ENCODE measurements around the gene EIF2S2.
"Not testable (repeated sequence)": the region's sequence is repeated elsewhere in the genome, so short reads cannot be mapped to it uniquely, and the experiment has no call there.

Gene EIF2S2

DNA sequence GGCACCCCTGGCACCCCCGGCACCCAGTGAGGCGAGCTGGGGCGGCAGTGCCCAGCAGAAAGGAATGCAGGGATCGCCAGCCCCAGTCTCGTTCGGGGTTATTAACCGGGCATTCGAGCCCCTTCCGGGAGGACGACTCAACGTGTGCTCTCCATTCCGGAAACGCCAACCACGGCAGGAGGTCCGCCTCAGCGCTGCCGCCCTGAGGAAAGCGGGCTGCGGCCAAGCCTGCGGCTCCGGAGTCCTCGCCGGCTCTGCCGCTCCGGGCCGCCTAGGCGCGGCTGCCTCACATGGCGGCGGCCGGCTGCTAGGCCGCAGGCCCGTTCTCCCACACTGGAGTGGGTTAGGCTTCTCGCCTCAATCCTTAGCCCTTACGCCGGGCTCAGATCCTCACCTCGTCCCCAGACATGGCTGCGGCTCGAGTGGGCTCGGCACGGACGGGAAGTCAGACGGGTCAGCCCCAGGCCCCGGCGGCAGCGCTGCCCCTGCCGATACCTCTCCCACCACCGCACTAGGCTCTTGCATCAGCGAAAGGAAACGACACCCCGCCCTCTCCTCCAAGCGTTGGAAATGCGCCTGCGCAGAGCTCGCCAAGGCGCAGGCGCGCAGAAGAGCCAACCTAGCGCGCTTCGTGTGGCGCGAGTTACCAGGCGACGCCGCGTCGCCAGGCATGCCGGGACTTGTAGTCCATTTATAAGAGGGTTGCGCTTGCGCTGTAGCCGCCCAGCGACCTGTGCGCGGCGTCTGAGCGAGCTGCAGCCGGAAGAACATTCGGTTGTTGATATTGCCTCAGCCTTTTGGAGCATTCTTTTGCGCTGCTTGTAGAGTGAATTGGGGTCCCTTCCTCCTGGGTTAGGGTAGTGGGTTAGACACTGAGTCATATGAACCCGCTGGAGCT lies at the start of gene EIF2S2:
Gene EIF2S2 (minus strand): TSS at position 542 of the 898 bp plus-strand sequence. CDS start 133 bp downstream, at position 409.
- peak within 1 kb of the TSS; percentile 96 for H3K27ac ChIP-seq (ENCODE audit: low read depth, low read length)
- no peaks in the 10 kb centered on the region for H3K9me3 ChIP-seq (ENCODE audit: control insufficient read depth in 1 of 2, low read length in 2 of 2)
- peaks cover 22 to 26% of the 10 kb centered on the region in 2 donors for H3K4me1 ChIP-seq (ENCODE audit: control insufficient read depth in 1 of 2, insufficient read depth in 2 of 2, low read length in 2 of 2)
- H3K27me3 ChIP-seq (ENCODE audit: control insufficient read depth in 1 of 2, insufficient read depth in 2 of 2, low read length in 2 of 2) = no peaks in the 10 kb centered on the region
- H3K36me3 ChIP-seq (ENCODE audit: control insufficient read depth in 1 of 2, insufficient read depth in 2 of 2, low read length in 2 of 2) = peaks cover 0 to 10% of the 10 kb centered on the region in 2 donors
- peak within 1 kb of the TSS; percentile 79 to 90 for H3K4me3 ChIP-seq (ENCODE audit: low read depth in 1 of 2, low read length in 2 of 2)
- peak within 1 kb of the TSS; percentile 91 to 95 for H3K9ac ChIP-seq (ENCODE audit: low read depth in 1 of 2, low read length in 2 of 2)

- not testable (repeated sequence) for H3K27me3 ChIP-seq (ENCODE audit: control insufficient read depth in 1 of 2, insufficient read depth in 2 of 2, low read length in 2 of 2); H3K9me3 ChIP-seq (ENCODE audit: control insufficient read depth in 1 of 2, low read length in 2 of 2); H3K36me3 ChIP-seq (ENCODE audit: control insufficient read depth in 1 of 2, insufficient read depth in 2 of 2, low read length in 2 of 2); H3K4me3 ChIP-seq (ENCODE audit: low read depth in 1 of 2, low read length in 2 of 2); H3K27ac ChIP-seq (ENCODE audit: low read depth, low read length); H3K4me1 ChIP-seq (ENCODE audit: control insufficient read depth in 1 of 2, insufficient read depth in 2 of 2, low read length in 2 of 2); H3K9ac ChIP-seq (ENCODE audit: low read depth in 1 of 2, low read length in 2 of 2)
Measured at GRCh38 chr20:34157697-34158096, 45.7 kb upstream of the EIF2S2 start.

DNA sequence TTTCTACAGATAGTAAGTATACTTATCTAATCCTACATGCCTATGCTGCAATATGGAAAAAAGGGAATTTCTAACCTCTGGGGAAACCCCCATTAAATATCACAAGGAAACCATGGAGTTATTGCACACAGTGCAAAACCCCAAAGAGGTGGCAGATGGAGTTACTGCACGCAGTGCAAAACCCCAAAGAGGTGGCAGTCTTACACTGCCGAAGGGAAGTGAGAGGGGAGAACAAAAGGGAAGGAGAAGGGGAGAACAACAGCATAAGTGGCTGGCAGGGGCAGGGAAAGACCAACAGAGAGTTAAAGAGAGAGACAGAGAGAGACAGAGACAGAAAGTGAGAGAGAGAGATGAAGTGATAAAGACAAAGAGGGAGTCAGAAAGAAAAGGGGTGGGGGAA lies 43.8 kb upstream of the EIF2S2 start:
- Histone ChIP-seq H3K9me3 (ENCODE audit: control insufficient read depth in 1 of 2, low read length in 2 of 2) (no peaks in the 10 kb centered on the region), H3K27ac (ENCODE audit: low read depth, low read length) (no peak overlapping the region), H3K9ac (ENCODE audit: low read depth in 1 of 2, low read length in 2 of 2) (no peak overlapping the region), H3K4me1 (ENCODE audit: control insufficient read depth in 1 of 2, insufficient read depth in 2 of 2, low read length in 2 of 2) (no peaks in the 10 kb centered on the region), H3K27me3 (ENCODE audit: control insufficient read depth in 1 of 2, insufficient read depth in 2 of 2, low read length in 2 of 2) (no peaks in the 10 kb centered on the region), H3K4me3 (ENCODE audit: low read depth in 1 of 2, low read length in 2 of 2) (no peak overlapping the region), H3K36me3 (ENCODE audit: control insufficient read depth in 1 of 2, insufficient read depth in 2 of 2, low read length in 2 of 2) (no peaks in the 10 kb centered on the region)

- not testable (repeated sequence) for H3K4me1 ChIP-seq (ENCODE audit: control insufficient read depth in 1 of 2, insufficient read depth in 2 of 2, low read length in 2 of 2); H3K36me3 ChIP-seq (ENCODE audit: control insufficient read depth in 1 of 2, insufficient read depth in 2 of 2, low read length in 2 of 2); H3K27me3 ChIP-seq (ENCODE audit: control insufficient read depth in 1 of 2, insufficient read depth in 2 of 2, low read length in 2 of 2); H3K27ac ChIP-seq (ENCODE audit: low read depth, low read length); H3K4me3 ChIP-seq (ENCODE audit: low read depth in 1 of 2, low read length in 2 of 2); H3K9ac ChIP-seq (ENCODE audit: low read depth in 1 of 2, low read length in 2 of 2); H3K9me3 ChIP-seq (ENCODE audit: control insufficient read depth in 1 of 2, low read length in 2 of 2)
Measured at GRCh38 chr20:34153169-34153568, 41.1 kb upstream of the EIF2S2 start.

DNA sequence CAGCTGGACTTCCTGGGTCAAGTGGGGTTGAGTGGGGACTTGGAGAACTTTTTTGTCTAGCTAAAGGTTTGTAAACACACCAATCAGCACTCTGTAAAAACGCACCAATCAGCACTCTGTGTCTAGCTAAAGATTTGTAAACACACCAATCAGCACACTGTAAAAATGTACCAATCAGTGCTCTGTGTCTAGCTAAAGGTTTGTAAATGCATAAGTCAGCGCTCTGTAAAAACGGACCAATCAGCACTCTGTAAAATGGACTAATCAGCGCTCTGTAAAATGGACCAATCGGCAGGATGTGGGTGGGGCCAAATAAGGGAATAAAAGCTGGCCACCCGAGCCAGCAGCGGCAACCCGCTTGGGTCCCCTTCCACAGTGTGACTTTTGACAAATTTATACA lies 40.0 kb upstream of the EIF2S2 start:
- H3K27ac ChIP-seq (ENCODE audit: low read depth, low read length); H3K4me3 ChIP-seq (ENCODE audit: low read depth in 1 of 2, low read length in 2 of 2); H3K9me3 ChIP-seq (ENCODE audit: control insufficient read depth in 1 of 2, low read length in 2 of 2); H3K4me1 ChIP-seq (ENCODE audit: control insufficient read depth in 1 of 2, insufficient read depth in 2 of 2, low read length in 2 of 2); H3K9ac ChIP-seq (ENCODE audit: low read depth in 1 of 2, low read length in 2 of 2); H3K36me3 ChIP-seq (ENCODE audit: control insufficient read depth in 1 of 2, insufficient read depth in 2 of 2, low read length in 2 of 2); H3K27me3 ChIP-seq (ENCODE audit: control insufficient read depth in 1 of 2, insufficient read depth in 2 of 2, low read length in 2 of 2): not testable (repeated sequence)

- H3K4me1 ChIP-seq (ENCODE audit: control insufficient read depth in 1 of 2, insufficient read depth in 2 of 2, low read length in 2 of 2) = no peaks in the 10 kb centered on the region
- no peak overlapping the region for H3K27ac ChIP-seq (ENCODE audit: low read depth, low read length)
- no peaks in the 10 kb centered on the region for H3K9me3 ChIP-seq (ENCODE audit: control insufficient read depth in 1 of 2, low read length in 2 of 2)
- H3K9ac ChIP-seq (ENCODE audit: low read depth in 1 of 2, low read length in 2 of 2) = no peak overlapping the region
- no peaks in the 10 kb centered on the region for H3K27me3 ChIP-seq (ENCODE audit: control insufficient read depth in 1 of 2, insufficient read depth in 2 of 2, low read length in 2 of 2)
- no peak overlapping the region for H3K4me3 ChIP-seq (ENCODE audit: low read depth in 1 of 2, low read length in 2 of 2)
- H3K36me3 ChIP-seq (ENCODE audit: control insufficient read depth in 1 of 2, insufficient read depth in 2 of 2, low read length in 2 of 2) = no peaks in the 10 kb centered on the region
Measured at GRCh38 chr20:34150306-34151000, 38.4 kb upstream of the EIF2S2 start.

- Histone ChIP-seq H3K9ac (ENCODE audit: low read depth in 1 of 2, low read length in 2 of 2) (no peak overlapping the region), H3K4me1 (ENCODE audit: control insufficient read depth in 1 of 2, insufficient read depth in 2 of 2, low read length in 2 of 2) (no peaks in the 10 kb centered on the region)
Measured at GRCh38 chr20:34145280-34145819, 33.3 kb upstream of the EIF2S2 start.

DNA sequence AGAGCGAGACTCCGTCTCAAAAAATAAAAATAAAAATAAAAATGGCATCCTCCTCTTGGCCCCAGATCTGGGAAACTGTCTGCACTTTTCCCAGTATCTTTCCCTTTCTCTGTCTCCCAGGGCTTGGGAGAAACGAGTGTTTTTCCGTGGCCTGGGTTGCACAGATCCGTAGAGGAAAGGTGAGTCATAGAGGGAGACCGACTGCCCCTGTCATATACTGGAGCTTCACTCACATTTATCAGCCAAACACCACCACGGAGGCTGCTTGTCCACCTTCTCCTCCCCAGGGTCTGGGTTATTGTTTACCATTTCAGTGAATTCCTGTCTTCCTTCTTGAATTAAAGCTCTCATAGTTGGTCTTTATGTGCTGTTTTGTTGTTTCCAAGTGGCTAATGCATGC lies 31.9 kb upstream of the EIF2S2 start:
- no peak overlapping the region for H3K27ac ChIP-seq (ENCODE audit: low read depth, low read length)
- H3K4me1 ChIP-seq (ENCODE audit: control insufficient read depth in 1 of 2, insufficient read depth in 2 of 2, low read length in 2 of 2) = no peaks in the 10 kb centered on the region
- H3K27me3 ChIP-seq (ENCODE audit: control insufficient read depth in 1 of 2, insufficient read depth in 2 of 2, low read length in 2 of 2) = no peaks in the 10 kb centered on the region
- no peak overlapping the region for H3K9ac ChIP-seq (ENCODE audit: low read depth in 1 of 2, low read length in 2 of 2)
- H3K9me3 ChIP-seq (ENCODE audit: control insufficient read depth in 1 of 2, low read length in 2 of 2) = no peaks in the 10 kb centered on the region
- no peaks in the 10 kb centered on the region for H3K36me3 ChIP-seq (ENCODE audit: control insufficient read depth in 1 of 2, insufficient read depth in 2 of 2, low read length in 2 of 2)
- no peak overlapping the region for H3K4me3 ChIP-seq (ENCODE audit: low read depth in 1 of 2, low read length in 2 of 2)

More at GRCh38 chr20:34145280-34145819, 33.3 kb upstream of the EIF2S2 start:
- H3K27ac ChIP-seq (ENCODE audit: low read depth, low read length) = no peak overlapping the region
- H3K27me3 ChIP-seq (ENCODE audit: control insufficient read depth in 1 of 2, insufficient read depth in 2 of 2, low read length in 2 of 2) = no peaks in the 10 kb centered on the region
- no peaks in the 10 kb centered on the region for H3K9me3 ChIP-seq (ENCODE audit: control insufficient read depth in 1 of 2, low read length in 2 of 2)
- no peak overlapping the region for H3K4me3 ChIP-seq (ENCODE audit: low read depth in 1 of 2, low read length in 2 of 2)
- no peaks in the 10 kb centered on the region for H3K36me3 ChIP-seq (ENCODE audit: control insufficient read depth in 1 of 2, insufficient read depth in 2 of 2, low read length in 2 of 2)

- H3K36me3 ChIP-seq (ENCODE audit: control insufficient read depth in 1 of 2, insufficient read depth in 2 of 2, low read length in 2 of 2) = no peaks in the 10 kb centered on the region
- H3K9ac ChIP-seq (ENCODE audit: low read depth in 1 of 2, low read length in 2 of 2) = no peak overlapping the region
- no peak overlapping the region for H3K27ac ChIP-seq (ENCODE audit: low read depth, low read length)
- H3K27me3 ChIP-seq (ENCODE audit: control insufficient read depth in 1 of 2, insufficient read depth in 2 of 2, low read length in 2 of 2) = no peaks in the 10 kb centered on the region
- no peaks in the 10 kb centered on the region for H3K4me1 ChIP-seq (ENCODE audit: control insufficient read depth in 1 of 2, insufficient read depth in 2 of 2, low read length in 2 of 2)
- no peak overlapping the region for H3K4me3 ChIP-seq (ENCODE audit: low read depth in 1 of 2, low read length in 2 of 2)
- H3K9me3 ChIP-seq (ENCODE audit: control insufficient read depth in 1 of 2, low read length in 2 of 2) = no peaks in the 10 kb centered on the region
Measured at GRCh38 chr20:34142121-34142520, 30.1 kb upstream of the EIF2S2 start.

GRCh38 chr20:34141293-34141692 lies 29.2 kb upstream of the EIF2S2 start:
- H3K4me1 ChIP-seq (ENCODE audit: control insufficient read depth in 1 of 2, insufficient read depth in 2 of 2, low read length in 2 of 2) = no peaks in the 10 kb centered on the region
- no peaks in the 10 kb centered on the region for H3K9me3 ChIP-seq (ENCODE audit: control insufficient read depth in 1 of 2, low read length in 2 of 2)
- no peak overlapping the region for H3K27ac ChIP-seq (ENCODE audit: low read depth, low read length)

More at GRCh38 chr20:34141293-34141692, 29.2 kb upstream of the EIF2S2 start:
- no peak overlapping the region for H3K4me3 ChIP-seq (ENCODE audit: low read depth in 1 of 2, low read length in 2 of 2)
- H3K36me3 ChIP-seq (ENCODE audit: control insufficient read depth in 1 of 2, insufficient read depth in 2 of 2, low read length in 2 of 2) = no peaks in the 10 kb centered on the region
- H3K9ac ChIP-seq (ENCODE audit: low read depth in 1 of 2, low read length in 2 of 2) = no peak overlapping the region
- no peaks in the 10 kb centered on the region for H3K27me3 ChIP-seq (ENCODE audit: control insufficient read depth in 1 of 2, insufficient read depth in 2 of 2, low read length in 2 of 2)
